Fibroblast of villous mesenchyme (primary cell): ENCODE data around the gene ZNF778. TPM values are rescaled to one million over a fixed set of nuclear protein-coding genes. Genes with fewer than 3 reads are reported as not detected.

Experiments used
- DNase-seq: peaks from one replicate; pipeline ENCODE4 v3.0.0-alpha.2; 2010; ENCODE audit warnings: low read depth
- H3K4me3 ChIP-seq: 2 replicates; pipeline ENCODE4 v1.5.1; 2011; ENCODE audit warnings: low read depth, mild to moderate bottlenecking, low read length
- CTCF ChIP-seq: IDR thresholded peaks from 2 replicates; pipeline ENCODE4 v1.5.1; 2012; ENCODE audit warnings: low read depth, mild to moderate bottlenecking, low read length; ENCODE audit not compliant: insufficient read depth
- total RNA-seq: library from RNA; depleted of rRNA; stranded (reverse); fragments of >200 nt; gene quantifications from 2 replicates; pipeline ENCODE4 v1.2.3, GENCODE V29; 2012

Gene ZNF778
- total RNA-seq, 1 donor = 16.4 TPM

GRCh38 chr16:89192956-89193575 lies 24.4 kb upstream of the ZNF778 start:
- peak overlapping the region; percentile 34 for H3K4me3 ChIP-seq
- no peak for TF ChIP-seq CTCF
- DNase-seq = no peak

- no peak for DNase-seq
- H3K4me3 ChIP-seq = peak overlapping the region; percentile 34
- no peak for TF ChIP-seq CTCF
Measured at GRCh38 chr16:89193576-89194293, 23.8 kb upstream of the ZNF778 start.

- H3K4me3 ChIP-seq = no peak overlapping the region
- no peak for TF ChIP-seq CTCF
- no peak for DNase-seq
Measured at GRCh38 chr16:89194340-89195311, 22.9 kb upstream of the ZNF778 start.

- H3K4me3 ChIP-seq = no peak overlapping the region
- TF ChIP-seq CTCF = no peak
- no peak for DNase-seq
Measured at GRCh38 chr16:89195521-89196171, 21.9 kb upstream of the ZNF778 start.

- DNase-seq = no peak
- H3K4me3 ChIP-seq = no peak overlapping the region
- TF ChIP-seq CTCF = no peak
Measured at GRCh38 chr16:89197033-89197632, 20.4 kb upstream of the ZNF778 start.
